ENCODE data around the gene ATP1A3. TPM values are rescaled to one million over a fixed set of nuclear protein-coding genes. Genes with fewer than 3 reads are reported as not detected.

Gene ATP1A3
- total RNA-seq, 2 donors from 2014 or later, result 4.3 to 6.2 TPM

GRCh38 chr19:41932259-41932719, 61.7 kb downstream of the ATP1A3 start:
- Mint-ChIP-seq H3K9me3 (no peaks in the 10 kb centered on the region), H3K4me3 (no peak overlapping the region), H3K36me3 (ENCODE audit: insufficient read depth in 2 of 2) (peaks cover 0 to 4% of the 10 kb centered on the region in 2 donors), H3K27ac (no peak overlapping the region), H3K27me3 (ENCODE audit: low read depth) (peaks cover 10% of the 10 kb centered on the region), H3K4me1 (ENCODE audit: low read depth) (peaks cover 56% of the 10 kb centered on the region)
- DNase-seq (no peak), ATAC-seq (replicated peaks in 1 of 2) (no peak)

GRCh38 chr19:41930926-41931592, 63.0 kb downstream of the ATP1A3 start:
- no peak overlapping the region for H3K4me3 Mint-ChIP-seq
- peaks cover 0 to 4% of the 10 kb centered on the region in 2 donors for H3K36me3 Mint-ChIP-seq (ENCODE audit: insufficient read depth in 2 of 2)
- peaks cover 46% of the 10 kb centered on the region for H3K4me1 Mint-ChIP-seq (ENCODE audit: low read depth)
- no peaks in the 10 kb centered on the region for H3K9me3 Mint-ChIP-seq
- H3K27ac Mint-ChIP-seq, result no peak overlapping the region
- H3K27me3 Mint-ChIP-seq (ENCODE audit: low read depth), result peaks cover 10% of the 10 kb centered on the region
- DNase-seq (no peak), ATAC-seq (replicated peaks in 1 of 2) (no peak)

GRCh38 chr19:41930322-41930722, 63.7 kb downstream of the ATP1A3 start:
- Mint-ChIP-seq H3K4me1 (ENCODE audit: low read depth) (peaks cover 42% of the 10 kb centered on the region), H3K36me3 (ENCODE audit: insufficient read depth in 2 of 2) (peaks cover 0 to 4% of the 10 kb centered on the region in 2 donors), H3K4me3 (peak overlapping the region in 1 of 2 donors; percentile 82), H3K27ac (no peak overlapping the region), H3K9me3 (no peaks in the 10 kb centered on the region), H3K27me3 (ENCODE audit: low read depth) (peaks cover 7% of the 10 kb centered on the region)
- ATAC-seq (replicated peaks in 1 of 2) (no peak), DNase-seq (no peak)

- Mint-ChIP-seq H3K36me3 (ENCODE audit: insufficient read depth in 2 of 2) (peaks cover 0 to 4% of the 10 kb centered on the region in 2 donors), H3K4me3 (peak overlapping the region; percentile 82 to 83), H3K9me3 (no peaks in the 10 kb centered on the region), H3K4me1 (ENCODE audit: low read depth) (peaks cover 35% of the 10 kb centered on the region), H3K27ac (no peak overlapping the region), H3K27me3 (ENCODE audit: low read depth) (no peaks in the 10 kb centered on the region)
- DNase-seq (no peak), ATAC-seq (replicated peaks in 1 of 2) (no peak)
Measured at GRCh38 chr19:41929536-41930071, 64.4 kb downstream of the ATP1A3 start.

GRCh38 chr19:41928754-41929535, 65.1 kb downstream of the ATP1A3 start:
- no peaks in the 10 kb centered on the region for H3K27me3 Mint-ChIP-seq (ENCODE audit: low read depth)
- H3K4me1 Mint-ChIP-seq (ENCODE audit: low read depth), result peaks cover 28% of the 10 kb centered on the region
- no peaks in the 10 kb centered on the region for H3K9me3 Mint-ChIP-seq
- H3K27ac Mint-ChIP-seq, result no peak overlapping the region
- H3K4me3 Mint-ChIP-seq, result peak overlapping the region; percentile 82 to 83
- H3K36me3 Mint-ChIP-seq (ENCODE audit: insufficient read depth in 2 of 2), result peaks cover 0 to 4% of the 10 kb centered on the region in 2 donors
- DNase-seq (no peak), ATAC-seq (replicated peaks in 1 of 2) (peak; percentile 66 to 68)

GRCh38 chr19:41928221-41928683, 65.8 kb downstream of the ATP1A3 start, which contains the start of gene ERFL:
Gene ERFL, minus strand, starts transcription at chr19:41928449. Its CDS starts 15,530 bp downstream, at chr19:41912919.
- ATAC-seq (replicated peaks in 1 of 2), result peak; percentile 54 to 64
- H3K36me3 Mint-ChIP-seq (ENCODE audit: insufficient read depth in 2 of 2), result peaks cover 0 to 4% of the 10 kb centered on the region in 2 donors
- DNase-seq, result no peak
- H3K27me3 Mint-ChIP-seq (ENCODE audit: low read depth), result peaks cover 4% of the 10 kb centered on the region
- no peak within 1 kb of the TSS for H3K27ac Mint-ChIP-seq
- peak within 1 kb of the TSS; percentile 86 to 90 for H3K4me3 Mint-ChIP-seq
- H3K4me1 Mint-ChIP-seq (ENCODE audit: low read depth), result peaks cover 25% of the 10 kb centered on the region
- no peaks in the 10 kb centered on the region for H3K9me3 Mint-ChIP-seq

- H3K36me3 Mint-ChIP-seq (ENCODE audit: insufficient read depth in 2 of 2), result peaks cover 0 to 4% of the 10 kb centered on the region in 2 donors
- peaks cover 28% of the 10 kb centered on the region for H3K4me1 Mint-ChIP-seq (ENCODE audit: low read depth)
- H3K9me3 Mint-ChIP-seq, result no peaks in the 10 kb centered on the region
- peak; percentile 39 to 57 for ATAC-seq (replicated peaks in 1 of 2)
- H3K27me3 Mint-ChIP-seq (ENCODE audit: low read depth), result peaks cover 7% of the 10 kb centered on the region
- no peak for DNase-seq
- no peak overlapping the region for H3K27ac Mint-ChIP-seq
- peak overlapping the region; percentile 86 to 90 for H3K4me3 Mint-ChIP-seq
Measured at GRCh38 chr19:41927497-41928192, 66.4 kb downstream of the ATP1A3 start.

GRCh38 chr19:41926763-41927496, 67.1 kb downstream of the ATP1A3 start:
- H3K27me3 Mint-ChIP-seq (ENCODE audit: low read depth), result peaks cover 13% of the 10 kb centered on the region
- no peak for ATAC-seq (replicated peaks in 1 of 2)
- H3K36me3 Mint-ChIP-seq (ENCODE audit: insufficient read depth in 2 of 2), result peaks cover 0 to 4% of the 10 kb centered on the region in 2 donors
- H3K27ac Mint-ChIP-seq, result no peak overlapping the region
- no peak for DNase-seq
- H3K9me3 Mint-ChIP-seq, result no peaks in the 10 kb centered on the region
- no peak overlapping the region for H3K4me3 Mint-ChIP-seq
- H3K4me1 Mint-ChIP-seq (ENCODE audit: low read depth), result peaks cover 28% of the 10 kb centered on the region

- H3K36me3 Mint-ChIP-seq (ENCODE audit: insufficient read depth in 2 of 2), result peaks cover 0 to 4% of the 10 kb centered on the region in 2 donors
- H3K27me3 Mint-ChIP-seq (ENCODE audit: low read depth), result peaks cover 14% of the 10 kb centered on the region
- no peaks in the 10 kb centered on the region for H3K9me3 Mint-ChIP-seq
- ATAC-seq (replicated peaks in 1 of 2), result no peak
- H3K4me1 Mint-ChIP-seq (ENCODE audit: low read depth), result peaks cover 31% of the 10 kb centered on the region
- DNase-seq, result no peak
- H3K4me3 Mint-ChIP-seq, result no peak overlapping the region
- no peak overlapping the region for H3K27ac Mint-ChIP-seq
Measured at GRCh38 chr19:41926028-41926762, 67.8 kb downstream of the ATP1A3 start.

GRCh38 chr19:41925208-41926003, 68.6 kb downstream of the ATP1A3 start:
- H3K36me3 Mint-ChIP-seq (ENCODE audit: insufficient read depth in 2 of 2), result peaks cover 0 to 4% of the 10 kb centered on the region in 2 donors
- no peak overlapping the region for H3K27ac Mint-ChIP-seq
- ATAC-seq (replicated peaks in 1 of 2) (no peak), DNase-seq (no peak)
- H3K27me3 Mint-ChIP-seq (ENCODE audit: low read depth), result peaks cover 14% of the 10 kb centered on the region
- H3K4me1 Mint-ChIP-seq (ENCODE audit: low read depth), result peaks cover 31% of the 10 kb centered on the region
- H3K4me3 Mint-ChIP-seq, result no peak overlapping the region
- H3K9me3 Mint-ChIP-seq, result no peaks in the 10 kb centered on the region

Data from activated T-cell treated with anti-CD3 and anti-CD28 coated beads, Interleukin-2, amount 50 U/mL, for 72 hours (primary cell).